GM18951 (cell line): ENCODE measurements around the gene ANKRD18A.
"Not testable (repeated sequence)": the region's sequence is repeated elsewhere in the genome, so short reads cannot be mapped to it uniquely, and the experiment has no call there.

Source experiments
- POLR2A ChIP-seq: IDR thresholded peaks from 4 replicates; pipeline ENCODE4 v1.6.1; 2011; ENCODE audit warnings: mild to moderate bottlenecking; ENCODE audit not compliant: insufficient read length, insufficient read depth; ENCODE audit errors: extremely low read depth
- in situ Hi-C: fragments of 300-500 bp; cut with MboI; formaldehyde crosslinking; loops from one replicate; pipeline ENCODE4 v1.12.0; 2022; ENCODE audit warnings: low sequenced_read_pairs, mixed read lengths, inconsistent platforms; ENCODE audit not compliant: unreplicated experiment

The ANKRD18A gene

GRCh38 chr9:38619556-38620447 lies 594 bp downstream of the ANKRD18A start:
- in situ Hi-C loops: no loop called here

GRCh38 chr9:38598029-38598745 lies 22.2 kb downstream of the ANKRD18A start:
- in situ Hi-C loops: not testable (repeated sequence)

More at GRCh38 chr9:38619556-38620447, 594 bp downstream of the ANKRD18A start:
- no peak for TF ChIP-seq POLR2A

- in situ Hi-C loops: not testable (repeated sequence)
Observed at GRCh38 chr9:38595117-38595516, 25.3 kb downstream of the ANKRD18A start.

GRCh38 chr9:38591346-38592063 lies 28.9 kb downstream of the ANKRD18A start:
- in situ Hi-C loops: not testable (repeated sequence)

- in situ Hi-C loops: not testable (repeated sequence)
Observed at GRCh38 chr9:38583765-38584164, 36.6 kb downstream of the ANKRD18A start.

GRCh38 chr9:38580112-38580511 lies 40.3 kb downstream of the ANKRD18A start:
- in situ Hi-C loops: not testable (repeated sequence)

- in situ Hi-C loops: not testable (repeated sequence)
Observed at GRCh38 chr9:38576181-38576580, 44.2 kb downstream of the ANKRD18A start.

GRCh38 chr9:38566048-38566447 lies 54.3 kb downstream of the ANKRD18A start:
- in situ Hi-C loops: not testable (repeated sequence)

GRCh38 chr9:38565178-38565577 lies 55.2 kb downstream of the ANKRD18A start:
- in situ Hi-C loops: not testable (repeated sequence)

- in situ Hi-C loops: not testable (repeated sequence)
Observed at GRCh38 chr9:38563911-38564310, 56.5 kb downstream of the ANKRD18A start.

GRCh38 chr9:38561134-38561533 lies 59.3 kb downstream of the ANKRD18A start:
- in situ Hi-C loops: not testable (repeated sequence)

- in situ Hi-C loops: not testable (repeated sequence)
Observed at GRCh38 chr9:38559172-38559571, 61.2 kb downstream of the ANKRD18A start.

GRCh38 chr9:38557746-38558145 lies 62.6 kb downstream of the ANKRD18A start:
- in situ Hi-C loops: not testable (repeated sequence)

GRCh38 chr9:38554966-38555365 lies 65.4 kb downstream of the ANKRD18A start:
- in situ Hi-C loops: not testable (repeated sequence)

- in situ Hi-C loops: not testable (repeated sequence)
Observed at GRCh38 chr9:38553019-38553418, 67.4 kb downstream of the ANKRD18A start.

GRCh38 chr9:38546497-38547163 lies 73.8 kb downstream of the ANKRD18A start:
- in situ Hi-C loops: not testable (repeated sequence)

GRCh38 chr9:38540535-38540934 lies 79.9 kb downstream of the ANKRD18A start:
- in situ Hi-C loops: not testable (repeated sequence)
